ENCODE data around the gene DKKL1. TPM values are rescaled to one million over a fixed set of nuclear protein-coding genes. Genes with fewer than 3 reads are reported as not detected.

DKKL1 gene
- total and polyA plus RNA-seq, 8 donors: 0.12 to 1.3 (median 0.46) TPM; not detected in 3

DNA sequence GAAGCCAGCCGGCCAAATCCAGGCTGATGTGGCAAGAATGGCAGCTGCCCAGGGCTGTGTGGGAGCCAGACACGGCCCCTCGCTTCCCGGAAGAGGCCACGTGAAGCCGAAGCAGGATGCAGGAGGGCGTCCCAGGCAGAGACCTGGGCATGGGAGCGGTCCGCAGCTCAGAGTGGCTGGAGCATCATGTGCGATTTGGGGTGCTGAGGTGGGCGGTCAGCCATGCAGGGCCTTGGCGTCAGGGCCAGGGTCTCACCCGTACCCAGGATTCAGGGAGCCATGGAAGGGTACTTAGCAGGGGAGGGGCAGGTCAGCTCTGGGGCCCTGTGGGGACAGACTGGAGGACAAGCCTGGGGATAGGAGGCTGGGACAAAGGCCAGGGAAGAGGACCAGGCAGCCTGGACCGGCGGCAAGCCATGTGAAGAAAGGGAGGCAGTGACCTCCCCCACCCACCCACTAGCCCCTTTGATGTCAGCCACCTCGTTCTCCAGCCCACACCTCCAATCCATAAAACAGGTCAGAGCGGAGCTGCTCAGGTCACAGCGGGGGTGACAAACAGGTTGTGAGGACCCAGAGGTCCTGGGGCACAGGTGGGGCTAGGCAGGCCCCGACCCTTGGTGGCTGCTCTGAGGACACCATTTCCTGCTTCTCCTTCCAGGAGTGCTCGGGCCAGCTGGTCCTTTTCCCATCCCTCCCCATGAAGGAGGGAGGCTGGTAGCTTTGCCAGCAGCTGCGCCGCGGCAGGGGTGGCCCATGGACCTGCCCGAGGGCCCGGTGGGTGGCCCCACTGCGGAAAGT, 26.7 kb downstream of the DKKL1 start:
- Histone ChIP-seq H3K27me3 (no peaks in the 10 kb centered on the region), H3K4me1 (peaks cover 3 to 5% (median 5%) of the 10 kb centered on the region in 3 donors), H3K36me3 (no peaks in the 10 kb centered on the region), H3K9me3 (no peaks in the 10 kb centered on the region), H3K4me3 (peak overlapping the region in 2 of 4 donors; percentile 31 to 32), H3K27ac (peak overlapping the region; percentile 65 to 85 (median 76))
- 46 to 47% methylated on average over 26 of the region's 26 CpGs for WGBS, 2 donors
- DNase-seq (peak; percentile 77 to 94 (median 90)), ATAC-seq (peak; percentile 75 to 84 (median 80)), FAIRE-seq (no peak)
- intact Hi-C loops (cut with DNase I): loop anchor here in 1 of 3 donors (10.0 kb wide), 1 partner anchor 54 kb away; the partner anchor contains the start of gene SLC17A7
- TF ChIP-seq CTCF (IDR thresholded peaks at IDR 0.05): no peak

DNA sequence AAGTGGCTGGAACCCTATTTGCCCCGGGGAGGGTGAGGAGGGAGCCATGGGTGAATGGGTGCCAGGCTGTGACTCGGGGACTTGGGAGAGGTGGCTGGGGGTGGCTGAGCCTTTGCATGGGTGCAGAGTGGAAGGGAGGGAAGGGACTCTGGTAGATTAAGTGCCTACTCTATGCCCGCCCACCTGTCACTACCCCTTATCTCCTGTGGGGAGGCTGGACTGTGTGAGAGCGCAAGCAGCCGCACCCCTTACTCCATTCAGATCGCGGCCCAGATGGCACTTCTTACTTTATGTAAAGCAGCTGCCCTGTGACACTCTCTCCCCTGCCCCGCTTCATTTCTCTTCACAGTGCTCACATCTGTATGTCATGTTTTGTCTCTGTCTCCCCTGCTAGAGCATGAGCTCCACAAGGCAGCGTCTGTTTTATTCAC, 27.3 kb downstream of the DKKL1 start:
- no peaks in the 10 kb centered on the region for H3K27me3 ChIP-seq
- FAIRE-seq: no peak
- H3K27ac ChIP-seq: peak overlapping the region; percentile 65 to 85 (median 76)
- H3K4me1 ChIP-seq: peaks cover 3 to 5% (median 5%) of the 10 kb centered on the region in 3 donors
- no peaks in the 10 kb centered on the region for H3K9me3 ChIP-seq
- peak in 2 of 6 donors; percentile 74 to 84 for DNase-seq
- intact Hi-C loops (cut with DNase I): loop anchor here in 1 of 3 donors (10.0 kb wide), 1 partner anchor 54 kb away; the partner anchor contains the start of gene SLC17A7
- no peak for TF ChIP-seq CTCF (IDR thresholded peaks at IDR 0.05)
- no peaks in the 10 kb centered on the region for H3K36me3 ChIP-seq
- peak overlapping the region in 2 of 4 donors; percentile 31 to 32 for H3K4me3 ChIP-seq
- 16% methylated on average over 9 of the region's 9 CpGs for WGBS, 2 donors
- peak; percentile 83 to 88 (median 84) for ATAC-seq

DNA sequence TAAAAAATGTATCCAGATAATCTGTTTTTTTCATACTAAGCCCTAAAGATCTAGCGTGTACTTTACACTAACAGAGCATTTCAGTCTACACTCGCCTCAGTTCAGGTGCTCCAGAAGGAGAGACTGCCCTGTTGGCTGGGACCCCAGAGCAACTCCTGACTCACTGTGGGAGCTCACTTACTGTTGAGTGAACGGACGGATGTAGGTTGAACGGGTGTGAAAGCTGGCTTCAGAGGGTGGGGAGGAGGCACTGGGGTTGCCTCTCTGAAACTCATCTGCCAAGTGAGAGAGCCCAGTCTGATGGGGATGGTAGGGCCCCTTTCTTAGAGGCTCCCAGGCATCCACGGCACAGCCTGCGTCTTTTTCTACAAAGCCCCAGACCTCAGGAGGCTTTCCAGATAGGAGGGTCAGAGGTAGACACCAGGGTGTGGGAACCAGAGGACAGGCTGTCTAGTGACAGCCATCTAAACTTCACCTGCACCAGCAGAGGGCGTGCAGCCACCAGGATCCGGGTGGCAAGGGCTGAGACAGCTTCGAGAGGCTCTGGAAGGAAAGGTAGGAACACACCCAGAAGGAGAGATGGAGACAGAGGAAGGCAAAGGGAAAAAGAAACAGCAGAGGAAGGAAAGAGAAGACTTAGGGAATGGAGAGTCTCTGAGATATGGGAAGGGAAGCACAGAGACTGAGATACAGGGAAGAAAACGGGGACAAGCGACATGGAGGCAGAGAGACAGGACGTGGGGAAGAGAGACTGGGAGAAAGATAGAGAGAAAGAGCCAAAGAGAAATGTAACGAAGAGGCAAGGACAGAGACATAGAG, 28.1 kb downstream of the DKKL1 start:
- Histone ChIP-seq H3K27me3 (no peaks in the 10 kb centered on the region), H3K36me3 (no peaks in the 10 kb centered on the region), H3K9me3 (no peaks in the 10 kb centered on the region), H3K4me3 (peak overlapping the region in 1 of 4 donors; percentile 32), H3K4me1 (peaks cover 3 to 5% (median 5%) of the 10 kb centered on the region in 3 donors), H3K27ac (peak overlapping the region; percentile 65 to 85 (median 76))
- no peak for FAIRE-seq
- TF ChIP-seq CTCF (IDR thresholded peaks at IDR 0.05): peak; percentile 61 to 76 (median 74)
- peak; percentile 73 to 92 (median 82) for DNase-seq
- intact Hi-C loops (cut with DNase I): loop anchor here in 1 of 3 donors (10.0 kb wide), 1 partner anchor 53 kb away; the partner anchor contains the start of gene SLC17A7
- 15 to 19% methylated on average over 14 of the region's 14 CpGs for WGBS, 2 donors
- ATAC-seq: peak; percentile 62 to 89 (median 76)

GRCh38 chr19:49393881-49394280, 30.2 kb downstream of the DKKL1 start:
- intact Hi-C loops (cut with DNase I): loop anchor here in 1 of 3 donors (10.0 kb wide), 1 partner anchor 51 kb away; the partner anchor contains the start of gene SLC17A7
- Histone ChIP-seq H3K27ac (no peak overlapping the region), H3K4me1 (peaks cover 3 to 5% (median 5%) of the 10 kb centered on the region in 3 donors), H3K36me3 (no peaks in the 10 kb centered on the region), H3K9me3 (no peaks in the 10 kb centered on the region), H3K27me3 (no peaks in the 10 kb centered on the region), H3K4me3 (no peak overlapping the region)
- FAIRE-seq (no peak), ATAC-seq (no peak), DNase-seq (no peak)
- no peak for TF ChIP-seq CTCF (IDR thresholded peaks at IDR 0.05)
- WGBS, 2 donors: 63% methylated on average over 4 to 5 of the region's 5 CpGs

Data from pancreas (tissue), 10 donors.